ENCODE data around the gene ZMAT5.

DNA sequence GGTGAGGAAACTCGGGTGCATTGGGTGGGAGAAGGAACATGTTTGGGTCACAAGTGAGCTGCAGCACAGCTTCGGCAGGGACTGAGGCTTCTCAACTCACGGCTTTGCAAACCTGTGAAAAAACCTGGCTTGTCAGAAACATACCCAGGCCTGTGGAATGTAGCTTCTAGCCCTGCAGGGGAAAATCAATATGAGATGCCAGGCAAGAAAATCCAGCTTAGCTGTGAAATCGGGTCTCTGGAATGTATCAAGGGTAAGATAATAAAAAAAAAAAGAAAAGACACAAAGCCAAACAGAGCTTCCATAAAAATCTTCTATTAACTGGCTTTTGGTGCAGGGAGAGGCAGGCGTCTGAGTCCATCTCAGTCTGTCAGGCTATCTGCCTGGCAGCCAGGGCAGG, 28.9 kb upstream of the ZMAT5 start:
- TF ChIP-seq POLR3G (IDR thresholded peaks at IDR 0.05; ENCODE audit: extremely low read depth, insufficient read length, insufficient replicate concordance) (no peak), ETV6 (IDR thresholded peaks at IDR 0.05; ENCODE audit: borderline replicate concordance in 1 of 2, low read depth in 2 of 2, low read length in 1 of 2) (no peak), ETV6 (CRISPR knock-in tag; IDR thresholded peaks at IDR 0.05; ENCODE audit: borderline replicate concordance) (no peak)
